NAMALWA (cell line): ENCODE data around the gene IMP3.
"Not testable (repeated sequence)": the region's sequence is repeated elsewhere in the genome, so short reads cannot be mapped to it uniquely, and the experiment has no call there.

ENCODE experiments used
- DNase-seq: peaks from one replicate; pipeline ENCODE4 v3.0.0-alpha.2; 2015; ENCODE audit warnings: low spot score

IMP3 gene

GRCh38 chr15:75650908-75651809 is 11.1 kb upstream of the IMP3 start:
- DNase-seq = no peak

GRCh38 chr15:75649848-75650247 is 9.8 kb upstream of the IMP3 start:
- DNase-seq = no peak

GRCh38 chr15:75649045-75649761 is 9.2 kb upstream of the IMP3 start:
- no peak for DNase-seq

- DNase-seq = no peak
Observed at GRCh38 chr15:75648156-75649000, 8.4 kb upstream of the IMP3 start.

GRCh38 chr15:75647370-75648155 is 7.5 kb upstream of the IMP3 start, which contains the start of gene SNX33:
Gene SNX33 (plus strand): TSS chr15:75647912. CDS start chr15:75649103, 1,191 bp downstream.
- peak; percentile 32 for DNase-seq

GRCh38 chr15:75646944-75647364 is 6.9 kb upstream of the IMP3 start:
- no peak for DNase-seq

- DNase-seq = no peak
Observed at GRCh38 chr15:75646112-75646943, 6.3 kb upstream of the IMP3 start.

GRCh38 chr15:75644376-75644775 is 4.4 kb upstream of the IMP3 start:
- DNase-seq = no peak

- DNase-seq = peak; percentile 49
Observed at GRCh38 chr15:75641603-75642002, 1.6 kb upstream of the IMP3 start.

GRCh38 chr15:75641179-75641503 is 1.1 kb upstream of the IMP3 start:
- no peak for DNase-seq

- DNase-seq = peak; percentile 81
Observed at GRCh38 chr15:75640483-75641178, 607 bp upstream of the IMP3 start.

GRCh38 chr15:75639191-75639708 is 774 bp downstream of the IMP3 start:
- peak; percentile 33 for DNase-seq

- DNase-seq = no peak
Observed at GRCh38 chr15:75637245-75638009, 2.6 kb downstream of the IMP3 start.

GRCh38 chr15:75636026-75636425 is 4.0 kb downstream of the IMP3 start:
- no peak for DNase-seq

GRCh38 chr15:75633922-75634321 is 6.1 kb downstream of the IMP3 start:
- DNase-seq = not testable (repeated sequence)

GRCh38 chr15:75631935-75632334 is 8.1 kb downstream of the IMP3 start:
- no peak for DNase-seq

GRCh38 chr15:75625542-75626347 is 14.3 kb downstream of the IMP3 start, which contains the start of gene SNUPN:
Gene SNUPN (minus strand): TSS chr15:75625725. CDS start chr15:75621051, 4,674 bp downstream.
- peak; percentile 93 for DNase-seq

- no peak for DNase-seq
Observed at GRCh38 chr15:75622505-75622904, 17.5 kb downstream of the IMP3 start.
